Measurements from ENCODE around the gene YEATS4.

DNA sequence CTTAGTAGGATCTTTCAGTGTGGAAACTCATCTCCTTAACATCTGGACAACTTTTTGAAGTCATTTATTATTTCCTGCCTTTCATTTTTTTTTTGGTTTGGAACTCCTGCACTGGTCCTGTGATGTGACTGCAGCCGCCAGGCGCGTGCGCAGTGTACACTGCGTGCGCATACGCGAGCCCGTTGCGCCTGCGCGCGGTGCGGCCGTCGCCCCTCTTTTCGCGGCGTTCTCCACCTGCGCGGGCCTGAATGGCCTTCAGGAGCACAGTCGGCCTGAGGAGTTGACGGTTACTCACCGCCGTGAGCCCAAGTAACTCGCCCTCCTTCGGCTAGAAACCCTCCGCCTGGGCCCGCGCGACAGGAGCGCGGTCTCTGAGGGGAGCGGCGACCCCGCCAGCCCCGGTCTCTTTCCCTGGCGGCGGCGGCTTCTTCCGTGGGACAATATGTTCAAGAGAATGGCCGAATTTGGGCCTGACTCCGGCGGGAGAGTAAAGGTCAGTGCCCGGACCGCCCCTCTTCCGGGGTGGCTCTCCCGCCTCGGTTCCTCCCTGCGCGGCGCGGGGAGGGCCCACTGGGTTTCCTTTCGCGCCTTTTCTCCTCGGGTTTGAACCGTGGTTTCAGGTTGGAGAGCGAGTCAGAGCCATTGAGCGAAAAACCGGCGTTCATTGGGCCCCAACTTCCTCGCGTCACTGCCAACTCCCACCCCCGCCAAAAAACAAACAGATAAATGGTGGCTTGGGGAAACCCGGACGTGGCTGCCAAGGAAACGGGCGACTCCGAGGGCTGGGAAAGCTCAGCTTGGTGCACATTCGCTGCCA, at the start of gene YEATS4:
- TF ChIP-seq, protein P1, sequence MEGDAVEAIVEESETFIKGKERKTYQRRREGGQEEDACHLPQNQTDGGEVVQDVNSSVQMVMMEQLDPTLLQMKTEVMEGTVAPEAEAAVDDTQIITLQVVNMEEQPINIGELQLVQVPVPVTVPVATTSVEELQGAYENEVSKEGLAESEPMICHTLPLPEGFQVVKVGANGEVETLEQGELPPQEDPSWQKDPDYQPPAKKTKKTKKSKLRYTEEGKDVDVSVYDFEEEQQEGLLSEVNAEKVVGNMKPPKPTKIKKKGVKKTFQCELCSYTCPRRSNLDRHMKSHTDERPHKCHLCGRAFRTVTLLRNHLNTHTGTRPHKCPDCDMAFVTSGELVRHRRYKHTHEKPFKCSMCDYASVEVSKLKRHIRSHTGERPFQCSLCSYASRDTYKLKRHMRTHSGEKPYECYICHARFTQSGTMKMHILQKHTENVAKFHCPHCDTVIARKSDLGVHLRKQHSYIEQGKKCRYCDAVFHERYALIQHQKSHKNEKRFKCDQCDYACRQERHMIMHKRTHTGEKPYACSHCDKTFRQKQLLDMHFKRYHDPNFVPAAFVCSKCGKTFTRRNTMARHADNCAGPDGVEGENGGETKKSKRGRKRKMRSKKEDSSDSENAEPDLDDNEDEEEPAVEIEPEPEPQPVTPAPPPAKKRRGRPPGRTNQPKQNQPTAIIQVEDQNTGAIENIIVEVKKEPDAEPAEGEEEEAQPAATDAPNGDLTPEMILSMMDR (IDR thresholded peaks at IDR 0.05 in 8 of 11, conservative IDR thresholded peaks at IDR 0.05 in 3 of 11) = peak in 4 of 11 experiments; percentile 4 to 18 (median 17)
- TF ChIP-seq POLR2A (IDR thresholded peaks at IDR 0.05) = peak in 1 of 3 donors; percentile 29
- TF ChIP-seq POLR2AphosphoS5 (IDR thresholded peaks at IDR 0.05) = peak; percentile 93 to 95 (median 94)
